Fibroblast of lung (primary cell): Measurements from ENCODE around the gene RTTN. TPM values are rescaled to one million over a fixed set of nuclear protein-coding genes. Genes with fewer than 3 reads are reported as not detected.

ENCODE experiments used
- DNase-seq, 2 donors: peaks; one replicate each; pipeline versions ENCODE4 v3.0.0 to v3.0.0-alpha.2; 2010; ENCODE audit warnings: low read depth in 2 of 2
- H2AFZ ChIP-seq: 2 replicates; pipeline ENCODE4 v1.5.1; 2012; ENCODE audit warnings: low read length, control low read depth, inconsistent platforms
- H3K27ac ChIP-seq: 2 replicates; pipeline ENCODE4 v1.5.1; 2011; ENCODE audit warnings: low read length, control low read depth; ENCODE audit not compliant: insufficient read depth
- H3K27me3 ChIP-seq: 2 replicates; pipeline ENCODE4 v1.5.1; 2011; ENCODE audit warnings: mild to moderate bottlenecking, low read length; ENCODE audit not compliant: control insufficient read depth, insufficient read depth
- H3K36me3 ChIP-seq: 2 replicates; pipeline ENCODE4 v1.5.1; 2011; ENCODE audit warnings: low read length; ENCODE audit not compliant: control insufficient read depth, insufficient read depth
- H3K4me1 ChIP-seq: 2 replicates; pipeline ENCODE4 v1.5.1; 2011; ENCODE audit warnings: low read length; ENCODE audit not compliant: control insufficient read depth, insufficient read depth; ENCODE audit errors: extremely low read depth
- H3K4me2 ChIP-seq: 2 replicates; pipeline ENCODE4 v1.5.1; 2011; ENCODE audit warnings: low read length, control low read depth; ENCODE audit not compliant: insufficient read depth; ENCODE audit errors: extremely low read depth
- H3K4me3 ChIP-seq, 4 experiments: fragments of 200-600 bp in 1 of 4; sonication (generic) in 1 of 4; replicated peaks in 1 of 4; 2 replicates each; pipeline ENCODE4 v1.5.1; 2011 to 2016; ENCODE audit warnings: low read length in 4 of 4, low read depth in 3 of 4, mild to moderate bottlenecking in 3 of 4, control low read depth in 2 of 4, inconsistent platforms in 1 of 4, mixed read lengths in 1 of 4; ENCODE audit not compliant: insufficient read depth in 1 of 4; ENCODE audit errors: control extremely low read depth in 1 of 4
- H3K79me2 ChIP-seq: 2 replicates; pipeline ENCODE4 v1.5.1; 2012; ENCODE audit warnings: mild to moderate bottlenecking, low read length, inconsistent platforms; ENCODE audit not compliant: control insufficient read depth, insufficient read depth
- H3K9ac ChIP-seq: 2 replicates; pipeline ENCODE4 v1.5.1; 2011; ENCODE audit warnings: mild to moderate bottlenecking, low read length, control low read depth; ENCODE audit not compliant: insufficient read depth
- H3K9me3 ChIP-seq: 2 replicates; pipeline ENCODE4 v1.5.1; 2012; ENCODE audit warnings: low read depth, low read length; ENCODE audit not compliant: control insufficient read depth, insufficient read depth
- H4K20me1 ChIP-seq: 2 replicates; pipeline ENCODE4 v1.5.1; 2011; ENCODE audit warnings: low read length; ENCODE audit not compliant: control insufficient read depth, insufficient read depth; ENCODE audit errors: extremely low read depth
- EZH2 ChIP-seq: IDR thresholded peaks from 2 replicates; pipeline ENCODE4 v1.5.1; 2012; ENCODE audit warnings: low read length, control low read depth, mild to moderate bottlenecking; ENCODE audit errors: missing control alignments
- polyA plus RNA-seq, 2 donors: library from polyadenylated mRNA; depleted of rRNA in 1 of 2; stranded (reverse) in 1 of 2; unstranded in 1 of 2; fragments of >200 nt; gene quantifications; 2 replicates each; pipeline ENCODE4 v1.2.1, GENCODE V29; 2011 to 2012; ENCODE audit warnings: missing spikeins in 1 of 2
- total RNA-seq: library from RNA; depleted of rRNA; stranded (reverse); fragments of >200 nt; gene quantifications from 2 replicates; pipeline ENCODE4 v1.2.1, GENCODE V29; 2014
- TF ChIP-seq, protein P1 (sequence below), 2 donors: IDR thresholded peaks in 1 of 2; conservative IDR thresholded peaks in 1 of 2; 1 replicate in 1 of 2; 2 replicates in 1 of 2; pipeline ENCODE4 v1.5.1; 2011 to 2012; ENCODE audit warnings: low read length in 2 of 2, control low read depth in 1 of 2, inconsistent platforms in 1 of 2, low read depth in 1 of 2, mild to moderate bottlenecking in 1 of 2

RTTN gene
- total and polyA plus RNA-seq, 2 donors (not counting 1 experiment from before 2014, with no cell fraction given): 5.4 to 19.0 TPM

DNA sequence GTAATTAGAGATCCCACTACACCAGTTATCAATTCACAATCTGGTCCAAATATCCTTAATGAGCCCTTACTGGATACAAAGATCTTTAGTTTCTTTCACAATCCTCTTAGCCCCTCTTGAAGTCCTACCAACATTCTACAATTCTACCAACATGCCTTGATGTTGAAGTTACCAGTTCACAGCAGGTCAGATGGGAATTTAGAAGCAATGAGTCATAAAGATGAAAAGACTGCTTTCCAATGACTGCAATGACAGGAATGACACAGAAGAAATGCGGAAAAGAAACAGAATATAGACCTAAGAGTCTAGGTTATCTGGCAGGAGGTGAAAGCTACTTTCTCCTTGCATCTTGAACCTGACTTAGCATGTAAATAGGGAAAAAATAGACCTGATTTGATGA, 24.5 kb downstream of the RTTN start:
- Histone ChIP-seq H3K9ac (no peak overlapping the region), H3K9me3 (no peaks in the 10 kb centered on the region), H3K27ac (peak overlapping the region; percentile 40), H3K27me3 (no peaks in the 10 kb centered on the region), H4K20me1 (no peaks in the 10 kb centered on the region), H3K36me3 (no peaks in the 10 kb centered on the region), H3K4me3 (no peak overlapping the region), H2AFZ (no peak overlapping the region), H3K4me2 (peak overlapping the region; percentile 76), H3K4me1 (peaks cover 11% of the 10 kb centered on the region), H3K79me2 (peaks cover 3% of the 10 kb centered on the region)
- TF ChIP-seq, protein P1, sequence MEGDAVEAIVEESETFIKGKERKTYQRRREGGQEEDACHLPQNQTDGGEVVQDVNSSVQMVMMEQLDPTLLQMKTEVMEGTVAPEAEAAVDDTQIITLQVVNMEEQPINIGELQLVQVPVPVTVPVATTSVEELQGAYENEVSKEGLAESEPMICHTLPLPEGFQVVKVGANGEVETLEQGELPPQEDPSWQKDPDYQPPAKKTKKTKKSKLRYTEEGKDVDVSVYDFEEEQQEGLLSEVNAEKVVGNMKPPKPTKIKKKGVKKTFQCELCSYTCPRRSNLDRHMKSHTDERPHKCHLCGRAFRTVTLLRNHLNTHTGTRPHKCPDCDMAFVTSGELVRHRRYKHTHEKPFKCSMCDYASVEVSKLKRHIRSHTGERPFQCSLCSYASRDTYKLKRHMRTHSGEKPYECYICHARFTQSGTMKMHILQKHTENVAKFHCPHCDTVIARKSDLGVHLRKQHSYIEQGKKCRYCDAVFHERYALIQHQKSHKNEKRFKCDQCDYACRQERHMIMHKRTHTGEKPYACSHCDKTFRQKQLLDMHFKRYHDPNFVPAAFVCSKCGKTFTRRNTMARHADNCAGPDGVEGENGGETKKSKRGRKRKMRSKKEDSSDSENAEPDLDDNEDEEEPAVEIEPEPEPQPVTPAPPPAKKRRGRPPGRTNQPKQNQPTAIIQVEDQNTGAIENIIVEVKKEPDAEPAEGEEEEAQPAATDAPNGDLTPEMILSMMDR (conservative IDR thresholded peaks at IDR 0.05 in 1 of 2, IDR thresholded peaks at IDR 0.05 in 1 of 2; ENCODE audit: low read depth in 1 of 2, low read length in 2 of 2): no peak
- no peak for TF ChIP-seq EZH2
- peak; percentile 43 to 94 for DNase-seq

DNA sequence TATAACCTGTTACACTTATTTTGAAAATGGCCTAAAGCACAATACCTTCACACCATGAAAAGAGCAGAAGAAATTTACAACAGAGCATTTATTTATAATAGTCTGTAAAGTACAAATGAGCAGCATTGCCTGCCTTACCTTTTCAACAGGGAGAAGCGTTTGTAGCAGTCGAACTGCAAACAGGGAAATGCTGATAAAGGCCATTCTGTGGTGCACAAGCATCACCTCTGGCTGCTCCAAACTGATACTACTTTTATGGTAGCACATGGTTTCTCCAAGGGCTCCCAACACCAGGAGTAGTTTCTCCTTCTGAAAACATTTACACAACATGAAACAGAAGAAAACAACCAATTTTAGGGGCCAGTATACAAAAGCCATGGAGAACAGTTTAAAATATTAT, 28.9 kb downstream of the RTTN start:
- H3K9me3 ChIP-seq: no peaks in the 10 kb centered on the region
- H4K20me1 ChIP-seq: no peaks in the 10 kb centered on the region
- H3K27me3 ChIP-seq: no peaks in the 10 kb centered on the region
- H2AFZ ChIP-seq: no peak overlapping the region
- H3K4me1 ChIP-seq: peaks cover 6% of the 10 kb centered on the region
- no peak for TF ChIP-seq EZH2
- TF ChIP-seq, protein P1 (conservative IDR thresholded peaks at IDR 0.05 in 1 of 2, IDR thresholded peaks at IDR 0.05 in 1 of 2; ENCODE audit: low read depth in 1 of 2, low read length in 2 of 2): no peak
- peaks cover 3% of the 10 kb centered on the region for H3K79me2 ChIP-seq
- H3K9ac ChIP-seq: no peak overlapping the region
- no peak for DNase-seq
- no peaks in the 10 kb centered on the region for H3K36me3 ChIP-seq
- no peak overlapping the region for H3K4me2 ChIP-seq
- no peak overlapping the region for H3K27ac ChIP-seq
- H3K4me3 ChIP-seq: no peak overlapping the region

DNA sequence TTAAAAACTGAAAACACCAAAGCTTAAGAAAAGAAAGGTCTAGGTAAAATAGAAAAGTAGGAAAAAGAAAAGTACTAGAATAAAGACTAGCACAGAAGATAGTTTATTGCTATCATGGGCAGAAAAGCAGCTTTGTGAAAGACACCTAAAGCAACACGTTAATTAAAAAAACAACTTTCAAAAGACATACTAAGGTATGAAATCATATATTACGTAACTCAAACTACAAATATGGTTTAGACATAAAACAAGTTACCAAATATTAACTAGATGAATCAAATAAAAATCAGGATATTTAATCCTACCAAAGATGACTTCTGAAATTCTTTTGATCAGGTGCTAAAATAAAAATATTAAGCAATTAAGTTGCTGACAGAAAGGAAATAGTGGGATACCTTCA, 30.3 kb downstream of the RTTN start:
- H3K27me3 ChIP-seq: no peaks in the 10 kb centered on the region
- peaks cover 2% of the 10 kb centered on the region for H3K4me1 ChIP-seq
- H3K27ac ChIP-seq: no peak overlapping the region
- no peaks in the 10 kb centered on the region for H4K20me1 ChIP-seq
- TF ChIP-seq, protein P1 (conservative IDR thresholded peaks at IDR 0.05 in 1 of 2, IDR thresholded peaks at IDR 0.05 in 1 of 2; ENCODE audit: low read depth in 1 of 2, low read length in 2 of 2): no peak
- no peak for TF ChIP-seq EZH2
- peaks cover 3% of the 10 kb centered on the region for H3K79me2 ChIP-seq
- no peak overlapping the region for H3K9ac ChIP-seq
- peak overlapping the region; percentile 54 for H3K4me2 ChIP-seq
- no peaks in the 10 kb centered on the region for H3K9me3 ChIP-seq
- no peak for DNase-seq
- H2AFZ ChIP-seq: no peak overlapping the region
- H3K36me3 ChIP-seq: no peaks in the 10 kb centered on the region
- no peak overlapping the region for H3K4me3 ChIP-seq
